Measurements from ENCODE around the gene SMYD4.
A peak's percentile ranks its signal among the peaks of the same experiment; 100 is the strongest.
"Not testable (repeated sequence)": the region's sequence is repeated elsewhere in the genome, so short reads cannot be mapped to it uniquely, and the experiment has no call there.

The SMYD4 gene

GRCh38 chr17:1782171-1782567 is 47.5 kb downstream of the SMYD4 start:
- no peak for DNase-seq (ENCODE audit: low read depth in 2 of 2)

- no peak for DNase-seq (ENCODE audit: low read depth in 2 of 2)
These were observed 50.1 kb downstream of the SMYD4 start for GRCh38 chr17:1779571-1780131.

DNA sequence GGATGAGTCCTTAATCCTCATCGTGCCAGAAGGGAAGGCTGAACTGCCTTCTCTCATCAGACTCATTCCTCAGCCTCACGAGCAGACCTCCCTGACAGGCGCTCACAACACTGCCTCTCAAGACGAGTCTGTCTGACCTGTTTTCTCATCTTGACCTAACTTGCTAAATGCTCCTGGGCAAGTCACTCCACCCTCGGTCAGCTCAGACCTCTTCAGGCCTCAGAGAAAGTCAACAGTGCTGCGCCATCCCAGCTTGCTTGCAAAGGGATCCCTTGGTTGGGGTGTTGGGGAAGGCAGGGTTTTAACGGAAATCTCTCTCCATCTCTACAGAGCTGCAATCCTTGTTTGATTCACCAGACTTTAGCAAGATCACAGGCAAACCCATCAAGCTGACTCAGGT is 52.8 kb downstream of the SMYD4 start:
- no peak for DNase-seq (ENCODE audit: low read depth in 2 of 2)

GRCh38 chr17:1776328-1776727 is 53.4 kb downstream of the SMYD4 start:
- no peak for DNase-seq (ENCODE audit: low read depth in 2 of 2)

GRCh38 chr17:1774390-1775176 is 55.1 kb downstream of the SMYD4 start:
- no peak for DNase-seq (ENCODE audit: low read depth in 2 of 2)

GRCh38 chr17:1773696-1774181 is 56.0 kb downstream of the SMYD4 start:
- no peak for DNase-seq (ENCODE audit: low read depth in 2 of 2)

DNA sequence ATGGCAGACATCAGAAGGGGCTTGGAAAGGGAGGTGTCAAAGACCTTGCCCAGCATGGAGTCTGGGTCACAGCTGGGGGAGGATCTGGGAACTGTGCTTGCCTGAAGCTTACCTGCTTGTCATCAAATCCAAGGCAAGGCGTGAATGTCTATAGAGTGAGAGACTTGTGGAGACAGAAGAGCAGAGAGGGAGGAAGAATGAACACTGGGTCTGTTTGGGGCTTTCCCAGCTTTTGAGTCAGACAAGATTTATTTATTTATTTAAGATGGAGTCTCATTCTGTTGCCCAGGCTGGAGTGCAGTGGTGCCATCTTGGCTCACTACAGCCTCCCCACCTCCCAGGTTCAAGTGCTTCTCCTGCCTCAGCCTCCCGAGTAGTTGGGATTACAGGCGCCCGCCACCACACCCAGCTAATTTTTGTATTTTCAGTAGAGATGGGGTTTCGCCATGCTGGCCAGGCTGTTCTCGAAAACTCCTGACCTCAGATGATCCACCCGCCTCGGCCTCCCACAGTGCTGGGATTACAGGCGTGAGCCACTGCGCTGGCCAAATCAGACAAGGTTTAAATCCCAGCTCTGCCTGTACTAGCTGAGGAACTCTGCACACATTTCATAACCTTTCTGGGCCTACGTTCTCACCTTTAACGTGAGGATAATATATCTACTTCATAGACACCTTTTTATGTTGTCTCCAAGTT is 56.6 kb downstream of the SMYD4 start:
- DNase-seq (ENCODE audit: low read depth in 2 of 2), result not testable (repeated sequence)

DNA sequence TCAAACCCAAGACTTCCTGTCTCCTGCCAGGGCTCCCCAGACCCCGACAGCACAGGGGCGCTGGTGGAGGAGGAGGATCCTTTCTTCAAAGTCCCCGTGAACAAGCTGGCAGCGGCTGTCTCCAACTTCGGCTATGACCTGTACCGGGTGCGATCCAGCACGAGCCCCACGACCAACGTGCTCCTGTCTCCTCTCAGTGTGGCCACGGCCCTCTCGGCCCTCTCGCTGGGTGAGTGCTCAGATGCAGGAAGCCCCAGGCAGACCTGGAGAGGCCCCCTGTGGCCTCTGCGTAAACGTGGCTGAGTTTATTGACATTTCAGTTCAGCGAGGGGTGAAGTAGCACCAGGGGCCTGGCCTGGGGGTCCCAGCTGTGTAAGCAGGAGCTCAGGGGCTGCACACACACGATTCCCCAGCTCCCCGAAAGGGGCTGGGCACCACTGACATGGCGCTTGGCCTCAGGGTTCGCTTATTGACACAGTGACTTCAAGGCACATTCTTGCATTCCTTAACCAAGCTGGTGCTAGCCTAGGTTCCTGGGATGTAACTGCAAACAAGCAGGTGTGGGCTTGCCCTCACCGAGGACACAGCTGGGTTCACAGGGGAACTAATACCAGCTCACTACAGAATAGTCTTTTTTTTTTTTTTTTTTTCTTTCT is 59.8 kb downstream of the SMYD4 start:
- DNase-seq (ENCODE audit: low read depth in 2 of 2), result no peak

DNA sequence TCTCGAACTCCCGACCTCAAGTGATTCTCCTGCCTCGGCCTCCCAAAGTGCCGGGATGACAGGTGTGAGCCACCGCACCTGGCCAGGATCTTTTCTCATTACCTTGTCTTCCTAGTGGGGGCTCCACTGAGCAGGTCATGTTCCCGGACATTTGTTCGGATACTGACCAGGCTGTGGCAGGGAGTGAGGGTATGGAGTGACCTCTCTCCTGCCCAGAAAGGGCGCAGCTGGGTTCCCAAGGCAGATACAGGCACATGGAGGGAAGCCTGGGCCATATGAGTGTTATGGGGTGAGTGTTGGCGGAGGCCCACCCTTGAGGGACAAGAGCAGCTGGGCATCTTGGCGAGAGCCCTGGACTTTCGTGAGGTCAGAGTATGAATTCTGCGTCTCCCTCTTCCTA is 62.3 kb downstream of the SMYD4 start:
- no peak for DNase-seq (ENCODE audit: low read depth in 2 of 2)

GRCh38 chr17:1766382-1767135 is 63.1 kb downstream of the SMYD4 start:
- no peak for DNase-seq (ENCODE audit: low read depth in 2 of 2)

DNA sequence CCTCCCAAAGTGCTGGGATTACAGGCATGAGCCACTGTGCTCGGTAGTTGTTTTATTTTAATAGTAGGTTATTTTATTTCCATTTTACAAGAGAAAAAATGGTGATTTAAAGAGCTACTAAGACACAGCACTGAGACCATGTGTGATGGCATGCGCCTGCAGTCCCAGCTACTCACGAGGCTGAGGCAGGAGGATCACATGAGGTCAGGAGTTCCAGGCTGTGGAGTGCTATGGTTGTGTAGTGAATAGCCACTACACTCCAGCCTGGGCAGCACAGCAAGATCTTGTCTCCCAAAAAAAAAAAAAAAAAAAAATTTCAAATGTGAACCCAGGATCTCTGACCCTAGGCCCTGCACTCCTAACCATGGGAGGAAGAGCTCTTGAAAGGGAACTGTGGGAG is 64.1 kb downstream of the SMYD4 start:
- DNase-seq (ENCODE audit: low read depth in 2 of 2), result no peak

DNA sequence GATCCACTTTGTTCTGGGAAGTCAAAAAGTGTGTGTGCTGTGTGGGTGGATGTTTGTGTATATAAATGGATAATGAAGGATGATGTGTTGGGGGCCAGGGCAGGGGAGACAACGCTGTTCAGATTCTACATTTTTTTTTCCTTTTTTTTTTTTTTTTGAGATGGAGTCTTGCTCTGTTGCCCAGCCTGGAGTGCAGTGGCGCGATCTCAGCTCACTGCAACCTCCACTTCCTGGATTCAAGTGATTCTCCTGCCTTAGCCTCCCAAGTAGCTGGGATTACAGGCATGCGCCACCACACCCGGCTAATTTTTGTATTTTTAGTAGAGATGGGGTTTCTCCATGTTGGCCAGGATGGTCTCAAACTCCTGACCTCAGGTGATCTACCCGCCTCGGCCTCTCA is 65.0 kb downstream of the SMYD4 start:
- not testable (repeated sequence) for DNase-seq (ENCODE audit: low read depth in 2 of 2)

DNA sequence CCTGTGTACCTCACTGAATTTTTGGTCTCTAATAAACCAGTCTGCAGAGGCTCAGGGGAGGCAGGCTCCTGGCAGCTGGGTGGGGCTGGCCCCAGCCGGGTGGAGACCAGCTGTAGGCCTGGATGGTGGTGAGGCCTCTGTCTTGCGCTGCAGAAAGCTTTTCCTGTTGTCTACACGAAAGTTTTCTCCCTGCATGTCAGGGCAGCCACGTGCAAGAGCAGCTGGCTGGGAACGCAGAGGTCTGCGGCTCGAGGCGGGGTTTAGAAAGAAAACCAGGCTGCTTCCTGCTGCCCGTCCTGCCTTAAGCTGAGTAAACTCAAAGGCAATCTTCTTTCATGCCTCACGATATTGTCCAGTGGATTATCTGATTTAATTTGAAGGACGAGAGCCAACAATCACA is 65.4 kb downstream of the SMYD4 start:
- DNase-seq (ENCODE audit: low read depth in 2 of 2), result peak in 1 of 2 donors; percentile 33

DNA sequence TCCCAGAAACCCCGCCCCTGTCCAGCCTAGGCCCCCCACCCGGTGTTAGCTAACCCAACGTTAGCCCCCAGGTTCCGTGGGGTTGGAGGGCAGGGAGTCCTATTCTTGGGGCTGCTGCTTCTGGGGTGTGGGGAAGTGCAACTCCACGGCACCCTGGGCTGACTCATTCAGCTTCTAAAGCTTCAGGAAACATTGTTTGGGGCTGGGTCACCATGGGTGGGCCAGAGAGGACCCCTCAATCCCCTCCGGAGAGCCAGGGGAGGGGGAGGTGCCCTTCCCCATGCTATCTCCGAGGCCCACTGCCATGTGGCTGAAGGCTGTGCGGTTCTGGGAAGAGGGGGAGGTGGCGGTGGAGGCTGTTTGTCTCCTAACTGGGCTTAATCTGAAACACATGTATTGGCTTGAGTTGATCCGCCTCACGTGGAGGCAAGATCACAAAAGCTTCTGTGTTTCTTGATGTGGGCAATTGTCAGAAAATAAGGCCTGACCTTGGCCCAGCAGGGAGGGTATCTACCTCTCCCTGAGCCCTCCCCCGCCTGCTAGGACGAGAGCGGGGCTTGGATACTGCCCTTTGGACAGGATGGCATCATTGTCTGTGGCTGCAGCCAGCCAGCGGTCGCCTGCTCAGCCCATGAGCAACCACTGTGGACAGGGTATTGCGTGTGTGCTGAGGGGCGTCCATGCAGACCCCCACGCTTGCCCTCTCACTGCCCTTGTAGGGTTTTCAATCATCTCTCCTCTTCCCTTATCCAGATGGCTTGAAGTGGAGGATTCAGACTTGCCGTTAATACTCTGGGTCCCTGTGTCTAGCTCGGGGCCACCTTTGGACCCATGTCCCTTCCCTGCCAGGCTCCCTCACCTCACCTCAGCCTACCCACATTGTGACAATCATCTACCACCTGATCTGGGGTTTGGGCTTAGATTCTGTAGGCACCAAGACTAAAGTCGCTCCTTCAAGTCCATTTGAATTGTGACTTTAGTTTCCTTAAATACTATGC is 66.5 kb downstream of the SMYD4 start:
- DNase-seq (ENCODE audit: low read depth in 2 of 2), result no peak

DNA sequence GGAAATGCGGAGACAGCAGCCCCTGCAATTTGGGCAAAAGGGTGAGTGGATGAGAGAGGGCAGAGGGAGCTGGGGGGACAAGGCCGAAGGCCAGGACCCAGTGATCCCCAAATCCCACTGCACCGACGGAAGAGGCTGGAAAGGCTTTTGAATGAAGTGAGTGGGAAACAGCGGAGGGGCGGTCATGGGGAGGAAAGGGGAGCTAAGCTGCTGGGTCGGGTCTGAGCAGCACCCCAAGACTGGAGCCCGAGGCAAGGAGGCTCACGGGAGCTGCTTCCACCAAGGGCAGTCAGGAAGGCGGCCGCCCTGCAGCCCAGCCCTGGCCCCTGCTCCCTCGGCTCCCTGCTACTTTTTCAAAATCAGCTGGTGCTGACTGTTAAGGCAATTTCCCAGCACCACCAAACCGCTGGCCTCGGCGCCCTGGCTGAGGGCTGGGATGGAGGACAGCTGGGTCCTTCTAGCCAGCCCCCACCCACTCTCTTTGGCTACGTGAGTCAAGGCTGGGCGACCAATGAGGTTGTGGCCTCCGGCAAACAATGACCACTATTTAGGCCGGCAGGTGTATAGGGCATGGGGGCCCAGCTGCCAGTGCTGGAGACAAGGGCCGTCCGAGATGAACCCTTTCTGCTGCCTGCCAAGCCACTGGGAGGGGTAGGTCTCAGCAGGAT is 67.3 kb downstream of the SMYD4 start:
- no peak for DNase-seq (ENCODE audit: low read depth in 2 of 2)

GRCh38 chr17:1759529-1759928 is 70.2 kb downstream of the SMYD4 start:
- DNase-seq (ENCODE audit: low read depth in 2 of 2), result no peak

GRCh38 chr17:1758807-1759206 is 70.9 kb downstream of the SMYD4 start:
- no peak for DNase-seq (ENCODE audit: low read depth in 2 of 2)

GRCh38 chr17:1755827-1756262 is 73.9 kb downstream of the SMYD4 start:
- DNase-seq (ENCODE audit: low read depth in 2 of 2), result no peak

DNA sequence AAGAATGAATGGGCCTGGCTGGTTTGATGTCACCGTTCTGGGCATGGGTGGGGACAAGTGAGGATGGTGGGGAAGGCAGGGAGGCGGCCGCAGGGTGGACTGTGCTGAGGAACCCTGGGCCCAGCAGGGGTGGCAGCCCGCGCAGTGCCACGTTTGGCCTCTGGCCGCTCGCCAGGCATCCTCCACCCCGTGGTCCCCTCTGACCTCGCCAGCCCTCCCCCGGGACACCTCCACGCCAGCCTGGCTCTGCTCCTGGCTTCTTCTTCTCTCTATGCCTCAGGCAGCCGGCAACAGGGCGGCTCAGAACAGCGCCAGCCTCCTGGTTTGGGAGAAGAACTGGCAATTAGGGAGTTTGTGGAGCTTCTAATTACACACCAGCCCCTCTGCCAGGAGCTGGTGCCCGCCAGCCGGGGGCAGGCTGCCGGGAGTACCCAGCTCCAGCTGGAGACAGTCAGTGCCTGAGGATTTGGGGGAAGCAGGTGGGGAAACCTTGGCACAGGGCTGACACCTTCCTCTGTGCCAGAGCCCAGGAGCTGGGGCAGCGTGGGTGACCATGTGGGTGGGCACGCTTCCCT is 74.4 kb downstream of the SMYD4 start:
- DNase-seq (ENCODE audit: low read depth in 2 of 2), result no peak
